Naive thymus-derived CD4-positive, alpha-beta T cell (primary cell): ENCODE data around the gene KLC1. TPM values are rescaled to one million over a fixed set of nuclear protein-coding genes. Genes with fewer than 3 reads are reported as not detected.

Source experiments
- ATAC-seq: fragments of 150-1000 bp; cut with Tn5 transposase; 2 replicates; pipeline ENCODE4 v1.10.0; 2021; ENCODE audit warnings: mild to moderate bottlenecking, moderate library complexity
- CTCF ChIA-PET: fragments of 350-600 bp; sonication (Branson Sonifier 250); formaldehyde crosslinking; loops from one replicate; lab custom pipeline; 2021; ENCODE audit warnings: antibody characterized with exemption; lab: Charles Lee
- POLR2A ChIA-PET: fragments of 350-600 bp; sonication (Branson Sonifier 250); formaldehyde crosslinking; loops from one replicate; lab custom pipeline; 2021; ENCODE audit warnings: antibody characterized with exemption, inconsistent platforms; lab: Charles Lee
- DNase-seq, 9 donors: peaks; one replicate each; pipeline versions ENCODE4 v3.0.0 to v3.0.0-alpha.2; 2020 to 2022; ENCODE audit warnings: mixed read lengths in 1 of 9
- H3K27ac ChIP-seq: one replicate; pipeline ENCODE4 v1.7.0; 2013; ENCODE audit warnings: mild to moderate bottlenecking, low read depth, low read length, moderate library complexity
- H3K27me3 ChIP-seq, 2 donors: one replicate each; pipeline ENCODE4 v1.7.0; 2013; ENCODE audit warnings: low read length in 2 of 2, mild to moderate bottlenecking in 2 of 2, moderate library complexity in 2 of 2; ENCODE audit not compliant: control insufficient read depth in 2 of 2, insufficient read depth in 2 of 2
- H3K36me3 ChIP-seq, 3 experiments: 1 replicate in 2 of 3; 2 replicates in 1 of 3; pipeline ENCODE4 v1.7.0; 2013; ENCODE audit warnings: low read length in 3 of 3, mild to moderate bottlenecking in 3 of 3, moderate library complexity in 1 of 3; ENCODE audit not compliant: insufficient read depth in 3 of 3, control insufficient read depth in 2 of 3
- H3K4me1 ChIP-seq, 2 donors: one replicate each; pipeline ENCODE4 v1.7.0; 2013; ENCODE audit warnings: low read length in 2 of 2, mild to moderate bottlenecking in 2 of 2, moderate library complexity in 1 of 2; ENCODE audit not compliant: control insufficient read depth in 2 of 2, insufficient read depth in 2 of 2
- H3K4me3 ChIP-seq: 2 replicates; pipeline ENCODE4 v1.7.0; 2013; ENCODE audit warnings: mild to moderate bottlenecking, low read length
- H3K9me3 ChIP-seq, 3 experiments: 1 replicate in 2 of 3; 2 replicates in 1 of 3; pipeline ENCODE4 v1.7.0; 2013; ENCODE audit warnings: low read length in 3 of 3; ENCODE audit not compliant: control insufficient read depth in 2 of 3
- H3K27ac Mint-ChIP-seq, 9 donors: one replicate each; pipeline ENCODE4 v1.8.0; 2020 to 2022; ENCODE audit warnings: mixed read lengths in 9 of 9, mild to moderate bottlenecking in 8 of 9, moderate library complexity in 5 of 9, inconsistent platforms in 2 of 9
- H3K27me3 Mint-ChIP-seq, 5 donors: one replicate each; pipeline ENCODE4 v1.8.0; 2021 to 2022; ENCODE audit warnings: mixed read lengths in 5 of 5, mild to moderate bottlenecking in 1 of 5
- H3K36me3 Mint-ChIP-seq, 5 donors: one replicate each; pipeline ENCODE4 v1.8.0; 2020 to 2022; ENCODE audit warnings: mixed read lengths in 5 of 5, mild to moderate bottlenecking in 3 of 5, inconsistent platforms in 1 of 5
- H3K4me1 Mint-ChIP-seq, 7 donors: one replicate each; pipeline ENCODE4 v1.8.0; 2020 to 2022; ENCODE audit warnings: mixed read lengths in 7 of 7, mild to moderate bottlenecking in 3 of 7, inconsistent platforms in 1 of 7
- H3K4me3 Mint-ChIP-seq, 10 donors: one replicate each; pipeline ENCODE4 v1.8.0; 2020 to 2022; ENCODE audit warnings: mild to moderate bottlenecking in 10 of 10, mixed read lengths in 10 of 10, moderate library complexity in 6 of 10, inconsistent platforms in 2 of 10
- H3K9me3 Mint-ChIP-seq, 11 donors: one replicate each; pipeline ENCODE4 v1.8.0; 2020 to 2022; ENCODE audit warnings: mixed read lengths in 11 of 11, mild to moderate bottlenecking in 4 of 11, inconsistent platforms in 1 of 11, moderate library complexity in 1 of 11
- intact Hi-C, 2 donors: fragments of 100-400 bp; cut with micrococcal nuclease; formaldehyde crosslinking; loops; one replicate each; pipeline ENCODE4 v1.15.1; 2023
- polyA plus RNA-seq, 2 donors: library from polyadenylated mRNA; unstranded; fragments of 300-500 nt; fragmentation: Illumina TruSeq; gene quantifications; one replicate each; pipeline ENCODE4 v1.2.3, GENCODE V29; 2021
- total RNA-seq, 6 experiments: library from RNA in 5 of 6; stranded (reverse) in 5 of 6; gene quantifications; 1 replicate in 5 of 6; 2 replicates in 1 of 6; pipeline ENCODE4 v1.2.3 and lab custom pipeline; 2021 to 2026

The KLC1 gene
- total and polyA plus RNA-seq, 7 experiments from 2014 or later: 65.5 to 268 (median 161) TPM

GRCh38 chr14:103694572-103695026 lies 65.6 kb downstream of the KLC1 start:
- no peak overlapping the region for H3K4me3 Mint-ChIP-seq
- H3K9me3 Mint-ChIP-seq: no peaks in the 10 kb centered on the region
- H3K27ac Mint-ChIP-seq: no peak overlapping the region
- Histone ChIP-seq H3K4me1 (no peaks in the 10 kb centered on the region), H3K4me3 (no peak overlapping the region), H3K27me3 (no peaks in the 10 kb centered on the region), H3K9me3 (no peaks in the 10 kb centered on the region), H3K27ac (no peak overlapping the region), H3K36me3 (peaks cover 0 to 65% (median 7%) of the 10 kb centered on the region in 3 experiments)
- H3K27me3 Mint-ChIP-seq: no peaks in the 10 kb centered on the region
- CTCF ChIA-PET: no interaction called here
- DNase-seq (no peak), ATAC-seq (no peak)
- peaks cover under 1 to 14% (median 4%) of the 10 kb centered on the region in 7 donors for H3K4me1 Mint-ChIP-seq
- intact Hi-C loops: no loop called here
- POLR2A ChIA-PET: no interaction called here
- H3K36me3 Mint-ChIP-seq: peaks cover 0 to 22% (median 0%) of the 10 kb centered on the region in 5 donors

- CTCF ChIA-PET: no interaction called here
- intact Hi-C loops: no loop called here
- peaks cover 0 to 21% (median 0%) of the 10 kb centered on the region in 5 donors for H3K36me3 Mint-ChIP-seq
- Histone ChIP-seq H3K9me3 (no peaks in the 10 kb centered on the region), H3K4me3 (no peak overlapping the region), H3K4me1 (no peaks in the 10 kb centered on the region), H3K36me3 (peaks cover 0 to 66% (median 7%) of the 10 kb centered on the region in 3 experiments), H3K27me3 (no peaks in the 10 kb centered on the region), H3K27ac (no peak overlapping the region)
- DNase-seq (no peak), ATAC-seq (no peak)
- H3K4me1 Mint-ChIP-seq: peaks cover 0 to 11% (median 4%) of the 10 kb centered on the region in 7 donors
- H3K9me3 Mint-ChIP-seq: no peaks in the 10 kb centered on the region
- no peak overlapping the region for H3K4me3 Mint-ChIP-seq
- H3K27ac Mint-ChIP-seq: peak overlapping the region in 7 of 9 donors; percentile 8 to 79 (median 52)
- POLR2A ChIA-PET: interaction anchor here (1.0 kb wide), 1 partner anchor 8 kb away, joined by 3 read pairs; no protein-coding TSS in a partner anchor
- no peaks in the 10 kb centered on the region for H3K27me3 Mint-ChIP-seq
These were observed 66.5 kb downstream of the KLC1 start for GRCh38 chr14:103695296-103696069.

- POLR2A ChIA-PET: interaction anchor here (1.0 kb wide), 1 partner anchor 9 kb away, joined by 3 read pairs; no protein-coding TSS in a partner anchor
- H3K4me1 ChIP-seq: no peaks in the 10 kb centered on the region
- H3K36me3 ChIP-seq: peaks cover 0 to 66% (median 7%) of the 10 kb centered on the region in 3 experiments
- DNase-seq: no peak
- H3K4me1 Mint-ChIP-seq: peaks cover 0 to 11% (median 4%) of the 10 kb centered on the region in 7 donors
- no peak overlapping the region for H3K27ac ChIP-seq
- CTCF ChIA-PET: no interaction called here
- H3K4me3 ChIP-seq: no peak overlapping the region
- no peak for ATAC-seq
- H3K36me3 Mint-ChIP-seq: peaks cover 0 to 21% (median 0%) of the 10 kb centered on the region in 5 donors
- no peaks in the 10 kb centered on the region for H3K27me3 Mint-ChIP-seq
- intact Hi-C loops: no loop called here
- no peaks in the 10 kb centered on the region for H3K9me3 ChIP-seq
- peak overlapping the region in 4 of 9 donors; percentile 28 to 65 (median 46) for H3K27ac Mint-ChIP-seq
- H3K27me3 ChIP-seq: no peaks in the 10 kb centered on the region
- H3K4me3 Mint-ChIP-seq: no peak overlapping the region
- H3K9me3 Mint-ChIP-seq: no peaks in the 10 kb centered on the region
These were observed 67.0 kb downstream of the KLC1 start for GRCh38 chr14:103696070-103696402.

- peaks cover 0 to 11% (median 4%) of the 10 kb centered on the region in 7 donors for H3K4me1 Mint-ChIP-seq
- Histone ChIP-seq H3K9me3 (no peaks in the 10 kb centered on the region), H3K27me3 (no peaks in the 10 kb centered on the region), H3K4me3 (no peak overlapping the region), H3K27ac (no peak overlapping the region), H3K36me3 (peaks cover 0 to 71% (median 7%) of the 10 kb centered on the region in 3 experiments), H3K4me1 (no peaks in the 10 kb centered on the region)
- H3K27me3 Mint-ChIP-seq: no peaks in the 10 kb centered on the region
- H3K27ac Mint-ChIP-seq: peak overlapping the region in 4 of 9 donors; percentile 22 to 66 (median 62)
- intact Hi-C loops: no loop called here
- CTCF ChIA-PET: no interaction called here
- H3K4me3 Mint-ChIP-seq: no peak overlapping the region
- POLR2A ChIA-PET: interaction anchor here (1.0 kb wide), 1 partner anchor 10 kb away, joined by 3 read pairs; no protein-coding TSS in a partner anchor
- peaks cover 0 to 21% (median 0%) of the 10 kb centered on the region in 5 donors for H3K36me3 Mint-ChIP-seq
- H3K9me3 Mint-ChIP-seq: no peaks in the 10 kb centered on the region
- DNase-seq (no peak), ATAC-seq (no peak)
These were observed 67.6 kb downstream of the KLC1 start for GRCh38 chr14:103696466-103697071.

GRCh38 chr14:103697206-103697602 lies 68.2 kb downstream of the KLC1 start:
- Mint-ChIP-seq H3K27ac (peak overlapping the region in 7 of 9 donors; percentile 31 to 66 (median 43)), H3K27me3 (no peaks in the 10 kb centered on the region), H3K36me3 (peaks cover 0 to 21% (median 0%) of the 10 kb centered on the region in 5 donors), H3K4me3 (no peak overlapping the region), H3K4me1 (peaks cover 0 to 11% (median 4%) of the 10 kb centered on the region in 7 donors), H3K9me3 (no peaks in the 10 kb centered on the region)
- ATAC-seq: no peak
- no peaks in the 10 kb centered on the region for H3K27me3 ChIP-seq
- intact Hi-C loops: no loop called here
- no peak for DNase-seq
- CTCF ChIA-PET: no interaction called here
- H3K4me1 ChIP-seq: no peaks in the 10 kb centered on the region
- no peak overlapping the region for H3K27ac ChIP-seq
- POLR2A ChIA-PET: no interaction called here
- no peaks in the 10 kb centered on the region for H3K9me3 ChIP-seq
- H3K36me3 ChIP-seq: peaks cover 0 to 72% (median 7%) of the 10 kb centered on the region in 3 experiments
- H3K4me3 ChIP-seq: no peak overlapping the region

GRCh38 chr14:103697603-103698379 lies 68.8 kb downstream of the KLC1 start:
- peaks cover 0 to 23% (median 0%) of the 10 kb centered on the region in 5 donors for H3K36me3 Mint-ChIP-seq

More at GRCh38 chr14:103697603-103698379, 68.8 kb downstream of the KLC1 start:
- H3K27ac ChIP-seq: no peak overlapping the region
- POLR2A ChIA-PET: no interaction called here
- H3K9me3 Mint-ChIP-seq: no peaks in the 10 kb centered on the region
- H3K4me1 Mint-ChIP-seq: peaks cover 0 to 11% (median 4%) of the 10 kb centered on the region in 7 donors
- H3K4me3 Mint-ChIP-seq: no peak overlapping the region
- no peak overlapping the region for H3K4me3 ChIP-seq
- intact Hi-C loops: no loop called here
- CTCF ChIA-PET: no interaction called here
- no peaks in the 10 kb centered on the region for H3K27me3 ChIP-seq
- H3K27ac Mint-ChIP-seq: peak overlapping the region in 3 of 9 donors; percentile 32 to 66 (median 47)
- H3K27me3 Mint-ChIP-seq: no peaks in the 10 kb centered on the region
- DNase-seq (no peak), ATAC-seq (no peak)
- H3K36me3 ChIP-seq: peaks cover 0 to 73% (median 7%) of the 10 kb centered on the region in 3 experiments
- no peaks in the 10 kb centered on the region for H3K4me1 ChIP-seq
- H3K9me3 ChIP-seq: no peaks in the 10 kb centered on the region
